Stimulated activated CD4-positive, alpha-beta T cell treated with anti-CD3 and anti-CD28 coated beads, Interleukin-2, amount 100 ng/mL, for 48 hours (primary cell): ENCODE measurements around the gene ANKRD63.
A peak's percentile ranks its signal among the peaks of the same experiment; 100 is the strongest.

Experiments used
- DNase-seq, 2 donors: peaks; one replicate each; pipeline ENCODE4 v3.0.0-alpha.2; 2020

ANKRD63 gene

GRCh38 chr15:40313531-40314398 lies 30.9 kb upstream of the ANKRD63 start:
- no peak for DNase-seq

- no peak for DNase-seq
Observed at GRCh38 chr15:40312370-40313158, 29.7 kb upstream of the ANKRD63 start.

- DNase-seq, result no peak
Observed at GRCh38 chr15:40310993-40311392, 28.1 kb upstream of the ANKRD63 start.

GRCh38 chr15:40310001-40310959 lies 27.4 kb upstream of the ANKRD63 start:
- peak; percentile 62 to 64 for DNase-seq

- no peak for DNase-seq
Observed at GRCh38 chr15:40309344-40309862, 26.5 kb upstream of the ANKRD63 start.

- DNase-seq, result peak; percentile 47 to 52
Observed at GRCh38 chr15:40307421-40308211, 24.8 kb upstream of the ANKRD63 start, which contains the start of gene PLCB2. Gene PLCB2, minus strand, starts transcription at chr15:40307935. Its CDS starts 263 bp downstream, at chr15:40307672.

GRCh38 chr15:40306908-40307307 lies 24.0 kb upstream of the ANKRD63 start:
- no peak for DNase-seq

- DNase-seq, result no peak
Observed at GRCh38 chr15:40306371-40306770, 23.5 kb upstream of the ANKRD63 start.

GRCh38 chr15:40305281-40305680 lies 22.4 kb upstream of the ANKRD63 start:
- DNase-seq, result no peak

GRCh38 chr15:40303576-40303975 lies 20.7 kb upstream of the ANKRD63 start:
- no peak for DNase-seq

- no peak for DNase-seq
Observed at GRCh38 chr15:40302981-40303380, 20.1 kb upstream of the ANKRD63 start.

- no peak for DNase-seq
Observed at GRCh38 chr15:40302288-40302886, 19.5 kb upstream of the ANKRD63 start.

GRCh38 chr15:40301467-40302179 lies 18.8 kb upstream of the ANKRD63 start:
- DNase-seq, result no peak

- DNase-seq, result no peak
Observed at GRCh38 chr15:40300771-40301170, 17.9 kb upstream of the ANKRD63 start.

- DNase-seq, result no peak
Observed at GRCh38 chr15:40300367-40300766, 17.5 kb upstream of the ANKRD63 start.

- DNase-seq, result no peak
Observed at GRCh38 chr15:40298216-40298935, 15.5 kb upstream of the ANKRD63 start.

GRCh38 chr15:40297356-40297755 lies 14.5 kb upstream of the ANKRD63 start:
- no peak for DNase-seq

GRCh38 chr15:40296561-40297230 lies 13.8 kb upstream of the ANKRD63 start:
- no peak for DNase-seq
